HEK293 (cell line): ENCODE results near the gene S100A8.

Source experiments
- CTCF ChIA-PET: fragments of 350-600 bp; formaldehyde crosslinking; extraction: SDS; loops from one replicate; lab custom pipeline; 2021; ENCODE audit warnings: antibody characterized with exemption; lab: Yijun Ruan, JAX
- POLR2A ChIA-PET: fragments of 300-600 bp; formaldehyde crosslinking; extraction: SDS; loops from one replicate; lab custom pipeline; 2020; ENCODE audit warnings: antibody characterized with exemption, inconsistent platforms; lab: Yijun Ruan, JAX
- H3K27ac ChIP-seq: fragments of 200-500 bp; sonication (Bioruptor generic); 2 replicates; pipeline ENCODE4 v1.5.1; 2014; ENCODE audit warnings: low read depth, low read length, control low read depth, inconsistent platforms; ENCODE audit errors: extremely low read depth
- H3K36me3 ChIP-seq, 2 experiments: fragments of 200-500 bp in 1 of 2; sonication (Bioruptor generic) in 1 of 2; 1 replicate in 1 of 2; 2 replicates in 1 of 2; pipeline ENCODE4 v1.5.1; 2014 to 2017; ENCODE audit warnings: inconsistent platforms in 2 of 2, low read length in 2 of 2; ENCODE audit not compliant: control insufficient read depth in 2 of 2, insufficient read depth in 1 of 2
- H3K4me1 ChIP-seq: fragments of 200-500 bp; sonication (Bioruptor generic); 2 replicates; pipeline ENCODE4 v1.5.1; 2014; ENCODE audit warnings: mild to moderate bottlenecking, low read length, inconsistent platforms; ENCODE audit not compliant: control insufficient read depth, insufficient read depth
- H3K4me3 ChIP-seq: 2 replicates; pipeline ENCODE4 v1.5.1; 2011; ENCODE audit warnings: low read depth, mild to moderate bottlenecking, control low read depth, low read length, moderate library complexity
- H3K9me3 ChIP-seq: fragments of 200-500 bp; sonication (Bioruptor generic); 2 replicates; pipeline ENCODE4 v1.5.1; 2014; ENCODE audit warnings: low read depth, low read length, inconsistent platforms; ENCODE audit not compliant: control insufficient read depth, insufficient read depth
- GLIS2 ChIP-seq: fragments of 450-650 bp; formaldehyde crosslinking; IDR thresholded peaks from 2 replicates; pipeline ENCODE4 v1.5.1; 2016; ENCODE audit warnings: missing biosample characterization, missing genetic modification characterization
- HIC1 ChIP-seq: fragments of 450-650 bp; formaldehyde crosslinking; IDR thresholded peaks from 2 replicates; pipeline ENCODE4 v1.5.1; 2016; ENCODE audit warnings: missing biosample characterization, missing genetic modification characterization
- KLF9 ChIP-seq: fragments of 450-650 bp; formaldehyde crosslinking; IDR thresholded peaks from 2 replicates; pipeline ENCODE4 v1.5.1; 2016; ENCODE audit warnings: missing biosample characterization, missing genetic modification characterization, low read depth
- MEIS1 ChIP-seq: sonication (generic); formaldehyde crosslinking; IDR thresholded peaks from 2 replicates; pipeline ENCODE4 v1.8.1; 2022; ENCODE audit warnings: missing genetic modification reagents, mild to moderate bottlenecking, borderline replicate concordance
- PRDM1 ChIP-seq: fragments of 450-650 bp; formaldehyde crosslinking; IDR thresholded peaks from 2 replicates; pipeline ENCODE4; 2016; ENCODE audit warnings: missing biosample characterization, missing genetic modification characterization
- SCRT2 ChIP-seq: fragments of 450-650 bp; formaldehyde crosslinking; IDR thresholded peaks from 2 replicates; pipeline ENCODE4 v1.5.1; 2016; ENCODE audit warnings: missing biosample characterization, missing genetic modification characterization
- ZBTB48 ChIP-seq: fragments of 450-650 bp; formaldehyde crosslinking; IDR thresholded peaks from 2 replicates; pipeline ENCODE4 v1.5.1; 2016; ENCODE audit warnings: missing biosample characterization, missing genetic modification characterization
- ZBTB49 ChIP-seq: fragments of 450-650 bp; formaldehyde crosslinking; IDR thresholded peaks from 2 replicates; pipeline ENCODE4 v1.5.1; 2016; ENCODE audit warnings: missing biosample characterization, missing genetic modification characterization, low read depth
- ZFP37 ChIP-seq: fragments of 450-650 bp; formaldehyde crosslinking; IDR thresholded peaks from 2 replicates; pipeline ENCODE4 v1.5.1; 2016; ENCODE audit warnings: missing biosample characterization, missing genetic modification characterization
- ZNF140 ChIP-seq: fragments of 450-650 bp; formaldehyde crosslinking; IDR thresholded peaks from 2 replicates; pipeline ENCODE4 v1.5.1; 2016; ENCODE audit warnings: missing biosample characterization, missing genetic modification characterization
- ZNF214 ChIP-seq: fragments of 450-650 bp; formaldehyde crosslinking; IDR thresholded peaks from 2 replicates; pipeline ENCODE4 v1.5.1; 2017; ENCODE audit warnings: missing biosample characterization, mild to moderate bottlenecking, missing genetic modification characterization, borderline replicate concordance
- ZNF426 ChIP-seq: fragments of 450-650 bp; formaldehyde crosslinking; IDR thresholded peaks from 2 replicates; pipeline ENCODE4 v1.5.1; 2017; ENCODE audit warnings: missing biosample characterization, missing genetic modification characterization, mild to moderate bottlenecking, inconsistent platforms, moderate library complexity
- ZNF501 ChIP-seq: fragments of 450-650 bp; formaldehyde crosslinking; IDR thresholded peaks from 2 replicates; pipeline ENCODE4 v1.5.1; 2016; ENCODE audit warnings: missing biosample characterization, missing genetic modification characterization
- ZNF530 ChIP-seq: fragments of 450-650 bp; formaldehyde crosslinking; IDR thresholded peaks from 2 replicates; pipeline ENCODE4 v1.5.1; 2016; ENCODE audit warnings: low read depth, missing biosample characterization, missing genetic modification characterization
- ZNF580 ChIP-seq: fragments of 450-650 bp; formaldehyde crosslinking; IDR thresholded peaks from 2 replicates; pipeline ENCODE4 v1.5.1; 2016; ENCODE audit warnings: missing biosample characterization, missing genetic modification characterization
- ZNF610 ChIP-seq: fragments of 450-650 bp; formaldehyde crosslinking; IDR thresholded peaks from 2 replicates; pipeline ENCODE4 v1.5.1; 2016; ENCODE audit warnings: missing biosample characterization, missing genetic modification characterization, borderline replicate concordance
- ZNF768 ChIP-seq: fragments of 450-650 bp; formaldehyde crosslinking; IDR thresholded peaks from 2 replicates; pipeline ENCODE4 v1.5.1; 2018; ENCODE audit warnings: missing biosample characterization, mild to moderate bottlenecking, missing genetic modification characterization
- ZNF785 ChIP-seq: fragments of 450-650 bp; formaldehyde crosslinking; IDR thresholded peaks from 2 replicates; pipeline ENCODE4 v1.5.1; 2016; ENCODE audit warnings: missing biosample characterization, missing genetic modification characterization
- TF ChIP-seq, protein P1 (sequence below): fragments of 450-650 bp; formaldehyde crosslinking; IDR thresholded peaks from 2 replicates; pipeline ENCODE4 v1.5.0; 2017; ENCODE audit warnings: missing biosample characterization, missing genetic modification characterization, borderline replicate concordance
- TF ChIP-seq, protein P2 (sequence below): fragments of 450-650 bp; formaldehyde crosslinking; conservative IDR thresholded peaks from 2 replicates; pipeline ENCODE4 v1.5.1; 2016; ENCODE audit warnings: low read depth, missing biosample characterization, missing genetic modification characterization
- TF ChIP-seq, protein P3 (sequence below): IDR thresholded peaks from 2 replicates; pipeline ENCODE4 v1.6.1; 2011; ENCODE audit warnings: mild to moderate bottlenecking, low read depth, low read length, borderline replicate concordance

Gene S100A8

DNA sequence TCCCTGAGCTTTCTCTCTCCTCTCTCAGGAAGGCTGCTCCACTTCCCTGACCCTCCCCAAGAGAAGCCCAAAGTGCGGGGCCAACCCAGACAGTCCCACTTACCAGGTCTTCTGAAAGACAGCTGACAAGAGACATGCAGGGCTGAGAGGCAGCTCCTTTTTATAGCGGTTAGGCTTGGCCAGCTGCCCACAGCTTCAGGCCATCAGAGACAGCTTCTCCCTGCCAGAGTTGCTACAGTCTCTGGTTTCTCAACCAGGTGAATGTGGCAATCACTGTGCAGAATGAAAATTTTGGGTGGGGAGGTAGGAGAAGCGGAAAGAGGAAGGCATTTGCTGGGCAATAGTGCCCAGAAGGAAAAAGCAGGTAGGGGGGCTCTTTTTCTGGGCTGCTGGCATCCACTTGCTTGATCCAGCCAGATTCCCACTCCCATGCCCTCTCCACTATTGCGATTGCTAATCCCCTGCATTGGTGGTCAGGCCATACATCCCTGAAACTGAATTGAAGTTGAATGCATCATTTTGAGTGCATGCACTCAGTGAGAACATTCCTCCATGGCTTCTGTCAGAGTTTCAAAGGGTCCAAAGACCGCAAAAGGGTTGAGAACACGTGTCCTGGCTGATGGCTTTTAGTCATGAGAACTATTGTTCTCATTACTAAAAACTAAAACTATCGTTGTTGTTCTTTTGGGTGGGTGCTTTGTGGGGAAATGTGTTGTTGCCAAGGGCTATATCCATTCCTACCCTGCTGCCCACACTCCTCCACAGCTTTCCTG, at the start of gene S100A8:
Gene S100A8 (minus strand): TSS at position 136 of the 773 bp plus-strand sequence. CDS start 538 bp downstream, outside the sequence.
- Histone ChIP-seq H3K4me1 (no peaks in the 10 kb centered on the region), H3K9me3 (no peaks in the 10 kb centered on the region), H3K4me3 (no peak within 1 kb of the TSS), H3K27ac (no peak within 1 kb of the TSS), H3K36me3 (no peaks in the 10 kb centered on the region)
- ChIA-PET CTCF (interaction anchor here (0.6 kb wide), 1 partner anchor 114 kb away, joined by 3 read pairs; no protein-coding TSS in a partner anchor), POLR2A (interaction anchor here (0.6 kb wide), 1 partner anchor 259 kb away, joined by 4 read pairs; no protein-coding TSS in a partner anchor)
- TF ChIP-seq ZNF785 (tag by site-specific recombination) (no peak), GLIS2 (tag by site-specific recombination) (no peak), HIC1 (no peak), ZFP37 (tag by site-specific recombination) (no peak), KLF9 (tag by site-specific recombination) (no peak), ZNF214 (tag by site-specific recombination) (no peak), ZNF501 (no peak), MEIS1 (CRISPR knock-in tag) (no peak)
- TF ChIP-seq, protein P1, sequence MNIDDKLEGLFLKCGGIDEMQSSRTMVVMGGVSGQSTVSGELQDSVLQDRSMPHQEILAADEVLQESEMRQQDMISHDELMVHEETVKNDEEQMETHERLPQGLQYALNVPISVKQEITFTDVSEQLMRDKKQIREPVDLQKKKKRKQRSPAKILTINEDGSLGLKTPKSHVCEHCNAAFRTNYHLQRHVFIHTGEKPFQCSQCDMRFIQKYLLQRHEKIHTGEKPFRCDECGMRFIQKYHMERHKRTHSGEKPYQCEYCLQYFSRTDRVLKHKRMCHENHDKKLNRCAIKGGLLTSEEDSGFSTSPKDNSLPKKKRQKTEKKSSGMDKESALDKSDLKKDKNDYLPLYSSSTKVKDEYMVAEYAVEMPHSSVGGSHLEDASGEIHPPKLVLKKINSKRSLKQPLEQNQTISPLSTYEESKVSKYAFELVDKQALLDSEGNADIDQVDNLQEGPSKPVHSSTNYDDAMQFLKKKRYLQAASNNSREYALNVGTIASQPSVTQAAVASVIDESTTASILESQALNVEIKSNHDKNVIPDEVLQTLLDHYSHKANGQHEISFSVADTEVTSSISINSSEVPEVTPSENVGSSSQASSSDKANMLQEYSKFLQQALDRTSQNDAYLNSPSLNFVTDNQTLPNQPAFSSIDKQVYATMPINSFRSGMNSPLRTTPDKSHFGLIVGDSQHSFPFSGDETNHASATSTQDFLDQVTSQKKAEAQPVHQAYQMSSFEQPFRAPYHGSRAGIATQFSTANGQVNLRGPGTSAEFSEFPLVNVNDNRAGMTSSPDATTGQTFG (tag by site-specific recombination): no peak
- TF ChIP-seq, protein P2, sequence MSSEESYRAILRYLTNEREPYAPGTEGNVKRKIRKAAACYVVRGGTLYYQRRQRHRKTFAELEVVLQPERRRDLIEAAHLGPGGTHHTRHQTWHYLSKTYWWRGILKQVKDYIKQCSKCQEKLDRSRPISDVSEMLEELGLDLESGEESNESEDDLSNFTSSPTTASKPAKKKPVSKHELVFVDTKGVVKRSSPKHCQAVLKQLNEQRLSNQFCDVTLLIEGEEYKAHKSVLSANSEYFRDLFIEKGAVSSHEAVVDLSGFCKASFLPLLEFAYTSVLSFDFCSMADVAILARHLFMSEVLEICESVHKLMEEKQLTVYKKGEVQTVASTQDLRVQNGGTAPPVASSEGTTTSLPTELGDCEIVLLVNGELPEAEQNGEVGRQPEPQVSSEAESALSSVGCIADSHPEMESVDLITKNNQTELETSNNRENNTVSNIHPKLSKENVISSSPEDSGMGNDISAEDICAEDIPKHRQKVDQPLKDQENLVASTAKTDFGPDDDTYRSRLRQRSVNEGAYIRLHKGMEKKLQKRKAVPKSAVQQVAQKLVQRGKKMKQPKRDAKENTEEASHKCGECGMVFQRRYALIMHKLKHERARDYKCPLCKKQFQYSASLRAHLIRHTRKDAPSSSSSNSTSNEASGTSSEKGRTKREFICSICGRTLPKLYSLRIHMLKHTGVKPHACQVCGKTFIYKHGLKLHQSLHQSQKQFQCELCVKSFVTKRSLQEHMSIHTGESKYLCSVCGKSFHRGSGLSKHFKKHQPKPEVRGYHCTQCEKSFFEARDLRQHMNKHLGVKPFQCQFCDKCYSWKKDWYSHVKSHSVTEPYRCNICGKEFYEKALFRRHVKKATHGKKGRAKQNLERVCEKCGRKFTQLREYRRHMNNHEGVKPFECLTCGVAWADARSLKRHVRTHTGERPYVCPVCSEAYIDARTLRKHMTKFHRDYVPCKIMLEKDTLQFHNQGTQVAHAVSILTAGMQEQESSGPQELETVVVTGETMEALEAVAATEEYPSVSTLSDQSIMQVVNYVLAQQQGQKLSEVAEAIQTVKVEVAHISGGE (tag by site-specific recombination): no peak
- TF ChIP-seq, protein P3, sequence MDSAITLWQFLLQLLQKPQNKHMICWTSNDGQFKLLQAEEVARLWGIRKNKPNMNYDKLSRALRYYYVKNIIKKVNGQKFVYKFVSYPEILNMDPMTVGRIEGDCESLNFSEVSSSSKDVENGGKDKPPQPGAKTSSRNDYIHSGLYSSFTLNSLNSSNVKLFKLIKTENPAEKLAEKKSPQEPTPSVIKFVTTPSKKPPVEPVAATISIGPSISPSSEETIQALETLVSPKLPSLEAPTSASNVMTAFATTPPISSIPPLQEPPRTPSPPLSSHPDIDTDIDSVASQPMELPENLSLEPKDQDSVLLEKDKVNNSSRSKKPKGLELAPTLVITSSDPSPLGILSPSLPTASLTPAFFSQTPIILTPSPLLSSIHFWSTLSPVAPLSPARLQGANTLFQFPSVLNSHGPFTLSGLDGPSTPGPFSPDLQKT: no peak

- Histone ChIP-seq H3K36me3 (no peaks in the 10 kb centered on the region), H3K27ac (no peak overlapping the region), H3K4me3 (no peak overlapping the region), H3K4me1 (no peaks in the 10 kb centered on the region), H3K9me3 (no peaks in the 10 kb centered on the region)
- ChIA-PET CTCF (no interaction called here), POLR2A (no interaction called here)
- TF ChIP-seq ZNF140 (tag by site-specific recombination) (no peak), ZNF530 (no peak), ZBTB49 (tag by site-specific recombination) (no peak), ZNF768 (tag by site-specific recombination) (no peak), ZNF580 (tag by site-specific recombination) (no peak), SCRT2 (no peak), ZBTB48 (tag by site-specific recombination) (no peak), ZNF610 (no peak), PRDM1 (tag by site-specific recombination) (no peak), ZNF426 (tag by site-specific recombination) (no peak)
Measured at GRCh38 chr1:153439273-153439672, 48.4 kb upstream of the S100A8 start.
